Iris pigment epithelial cell (primary cell): ENCODE data around the gene IQSEC3.
A peak's percentile ranks its signal among the peaks of the same experiment; 100 is the strongest.

Experiments
- DNase-seq: peaks from one replicate; pipeline ENCODE4 v3.0.0-alpha.2; 2011; ENCODE audit warnings: low read depth

Gene IQSEC3

GRCh38 chr12:138898-139534, 72.4 kb downstream of the IQSEC3 start:
- peak; percentile 52 for DNase-seq

DNA sequence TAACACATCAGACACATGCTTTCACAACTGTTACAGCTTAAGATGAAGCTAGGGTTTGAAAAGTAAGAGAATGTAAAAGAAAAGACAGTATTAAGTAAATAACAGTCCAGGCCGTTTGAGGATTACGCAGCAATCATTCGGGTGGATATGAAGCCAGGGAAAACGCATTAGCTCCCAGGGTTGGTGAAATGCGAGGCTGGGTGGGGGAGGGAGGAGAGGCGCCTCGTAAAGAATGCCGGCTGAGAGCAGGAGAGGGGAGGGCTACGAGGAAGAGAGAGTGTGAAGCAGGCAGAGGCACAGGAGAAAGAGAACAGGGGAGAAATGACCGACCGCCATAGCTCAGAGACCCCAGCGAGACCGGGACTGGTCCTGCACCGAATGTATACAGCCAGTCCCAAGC, 73.0 kb downstream of the IQSEC3 start:
- peak; percentile 14 for DNase-seq

DNA sequence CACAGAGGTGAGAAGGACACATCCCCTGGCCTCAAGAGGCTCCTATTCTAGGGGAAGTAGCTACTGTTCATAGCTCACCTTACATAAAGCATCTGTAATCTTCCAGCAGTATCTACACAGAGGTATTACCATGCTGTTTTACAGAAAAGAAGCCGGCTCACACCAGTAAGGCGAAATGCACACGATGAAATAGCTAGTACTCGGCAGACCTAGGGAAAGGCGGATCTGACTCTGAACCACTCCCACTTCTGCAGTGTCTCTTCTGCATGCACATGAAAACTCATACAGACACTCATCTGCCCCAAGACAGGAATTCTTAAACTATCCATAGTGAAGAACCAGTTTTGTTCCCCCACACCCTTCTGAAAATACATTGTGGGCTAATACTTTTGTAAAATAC, 73.6 kb downstream of the IQSEC3 start:
- DNase-seq = no peak

DNA sequence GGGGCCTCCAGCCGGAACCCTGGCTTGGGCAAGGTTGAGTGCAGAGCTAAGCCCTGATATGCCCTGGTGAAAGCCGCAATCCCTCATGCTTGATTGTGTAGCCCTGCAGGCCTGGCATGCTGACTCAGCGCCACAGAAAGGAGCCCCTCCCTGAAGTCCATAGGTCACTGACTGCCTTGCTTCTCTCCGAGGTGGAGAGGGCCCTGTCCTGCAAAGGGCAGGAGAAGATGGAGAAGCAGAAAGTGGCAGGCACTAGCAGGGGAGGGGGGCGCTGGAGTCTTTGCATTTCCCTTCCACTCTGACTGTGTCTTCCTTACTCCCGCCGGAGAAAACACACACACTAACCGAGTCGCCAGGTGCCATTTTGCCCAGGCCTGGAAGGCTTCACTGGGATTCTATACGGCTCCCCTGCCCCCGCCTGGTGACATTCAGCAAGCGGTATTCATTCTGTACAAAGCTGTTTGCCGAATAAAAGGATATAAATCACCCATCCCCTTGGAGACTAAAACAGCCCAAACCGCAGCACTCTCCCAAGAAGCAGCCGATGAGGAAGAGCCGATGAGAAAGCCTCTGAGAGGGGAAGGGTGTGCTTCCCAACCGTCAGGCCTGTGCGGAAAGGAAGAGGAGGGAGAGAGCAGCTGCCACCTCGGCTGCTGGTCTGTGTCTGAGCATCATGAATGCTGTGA, 77.5 kb downstream of the IQSEC3 start:
- DNase-seq = peak; percentile 2

GRCh38 chr12:144650-145284, 78.2 kb downstream of the IQSEC3 start:
- DNase-seq = no peak

- no peak for DNase-seq
Observed at GRCh38 chr12:145369-145960, 78.9 kb downstream of the IQSEC3 start.

- DNase-seq = no peak
Observed at GRCh38 chr12:147242-147641, 80.7 kb downstream of the IQSEC3 start.

DNA sequence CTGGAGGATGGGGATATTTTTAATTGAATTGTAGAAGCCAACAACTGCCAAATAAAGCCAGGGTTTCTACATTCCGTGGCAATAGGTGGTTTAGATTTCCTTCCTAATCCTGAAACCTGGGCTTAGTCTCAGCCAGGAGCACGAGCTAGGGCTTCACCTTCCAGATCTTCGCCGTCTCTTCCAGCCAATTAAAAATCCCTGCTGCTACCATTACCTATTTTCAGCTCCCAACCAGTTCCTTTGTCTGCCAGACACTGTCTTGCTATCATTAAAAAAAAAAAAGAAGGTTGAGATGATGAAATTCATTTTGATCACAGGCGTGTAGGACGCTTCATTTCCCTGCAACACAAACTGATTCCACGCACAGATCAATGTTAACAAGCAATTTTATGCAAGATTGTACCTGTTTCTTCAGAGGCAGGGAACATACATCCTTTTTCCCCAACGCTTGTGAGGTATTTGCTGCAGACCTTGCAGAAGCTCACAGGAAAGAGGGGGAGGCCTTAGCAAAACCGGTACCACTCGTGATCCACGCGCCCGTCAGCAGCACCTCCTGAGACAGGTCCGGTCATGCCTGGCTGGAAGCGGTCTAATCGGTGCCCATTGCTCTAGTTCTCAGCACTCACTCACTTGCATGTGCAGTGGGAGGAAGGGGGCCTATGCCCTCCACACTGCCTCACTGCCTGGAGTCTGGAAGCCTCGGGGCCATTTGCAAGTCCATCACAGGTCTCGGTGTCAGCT, 82.3 kb downstream of the IQSEC3 start:
- DNase-seq = no peak

DNA sequence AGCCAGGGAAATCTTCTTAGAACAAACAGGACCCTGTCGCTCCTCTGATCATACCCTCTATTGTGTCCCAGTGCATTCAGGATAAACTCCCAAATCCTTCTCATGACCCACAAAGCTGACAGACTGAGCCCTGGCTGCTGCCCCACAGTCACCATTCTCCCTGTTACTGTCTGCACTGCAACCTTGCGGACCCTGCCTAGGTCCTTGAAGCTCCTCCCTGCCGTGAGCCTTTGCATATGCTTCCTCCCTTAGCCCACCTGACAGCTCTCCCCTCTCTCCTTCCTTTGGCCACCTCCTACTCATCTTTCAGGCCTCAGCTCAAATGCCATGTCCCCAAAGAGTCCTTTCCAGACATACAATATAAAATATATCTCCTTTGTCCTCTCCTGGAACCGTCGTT, 85.0 kb downstream of the IQSEC3 start:
- DNase-seq = no peak

- peak; percentile 58 for DNase-seq
Observed at GRCh38 chr12:152440-152839, 85.9 kb downstream of the IQSEC3 start.

GRCh38 chr12:153080-153746, 86.6 kb downstream of the IQSEC3 start:
- DNase-seq = peak; percentile 59

GRCh38 chr12:154058-154457, 87.5 kb downstream of the IQSEC3 start:
- DNase-seq = no peak

DNA sequence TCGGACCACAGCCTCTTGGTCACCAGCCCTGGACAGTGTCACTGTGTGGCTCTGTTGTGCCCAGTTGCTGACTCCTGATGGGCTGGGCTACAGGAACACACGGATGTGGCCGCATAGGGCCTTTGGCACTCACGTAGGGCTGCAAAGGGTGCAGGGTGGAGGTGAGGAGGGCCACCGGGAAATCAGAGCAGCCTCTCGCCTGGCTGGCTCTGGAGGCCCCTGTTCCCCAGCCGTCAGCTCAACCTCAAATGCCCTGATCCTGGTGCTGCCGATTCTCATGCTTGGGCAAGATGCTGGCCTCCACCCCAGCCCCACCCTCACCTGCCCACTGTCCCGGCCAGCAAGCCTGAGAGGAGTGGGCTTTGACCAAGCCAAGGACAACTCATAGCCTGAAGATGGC, 88.4 kb downstream of the IQSEC3 start:
- DNase-seq = no peak

- DNase-seq = no peak
Observed at GRCh38 chr12:155646-156045, 89.1 kb downstream of the IQSEC3 start.

GRCh38 chr12:156945-157344, 90.4 kb downstream of the IQSEC3 start:
- DNase-seq = no peak

DNA sequence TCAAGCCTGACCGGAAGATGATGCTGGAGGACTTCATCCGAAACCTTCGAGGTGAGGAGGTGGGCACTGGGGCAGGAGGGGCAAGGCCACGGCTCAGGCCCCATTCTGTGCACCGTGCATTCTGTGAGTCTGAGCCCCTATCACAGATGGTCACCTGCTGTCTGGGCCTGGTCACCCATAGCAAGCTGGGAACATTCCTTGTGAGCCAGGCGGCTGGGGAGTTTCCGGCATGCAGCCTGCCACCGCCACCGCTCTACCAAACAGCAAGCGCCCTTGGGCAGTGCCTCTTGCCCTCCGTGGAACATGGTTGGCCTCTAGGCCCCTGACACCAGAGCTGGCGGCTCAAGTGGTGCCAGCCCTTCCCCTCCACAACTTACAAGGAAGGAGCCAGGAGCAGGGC, 91.1 kb downstream of the IQSEC3 start:
- DNase-seq = no peak

DNA sequence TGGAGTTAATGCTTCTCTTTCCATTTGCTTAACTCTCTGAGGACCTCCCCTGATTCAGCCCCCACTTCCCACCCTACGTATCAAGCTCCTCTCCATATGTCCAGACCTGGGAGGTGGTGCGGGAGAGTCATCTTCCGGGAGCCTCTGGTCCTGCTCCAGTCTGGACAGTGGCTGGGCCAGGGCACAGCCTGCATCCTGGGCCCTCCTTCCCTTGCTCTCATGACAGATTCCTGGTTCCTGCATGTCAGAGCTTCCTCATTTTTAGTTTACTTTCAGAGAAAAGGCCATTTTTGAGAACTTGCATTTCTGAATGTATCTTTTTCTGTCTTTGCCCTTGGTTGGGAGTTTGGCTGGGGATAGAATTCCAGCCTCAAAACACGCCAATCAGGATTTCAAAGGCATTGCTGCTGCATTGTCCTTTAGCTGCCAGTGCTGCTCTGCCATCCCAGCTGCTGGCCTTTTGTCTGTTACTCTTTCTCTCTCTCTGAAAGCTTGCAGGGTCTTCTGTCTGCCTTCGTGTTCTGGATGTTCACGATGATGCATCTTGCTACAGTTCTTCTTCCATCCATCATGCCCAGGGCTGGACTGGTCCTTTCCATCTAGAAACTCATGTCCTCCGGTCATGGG, 92.7 kb downstream of the IQSEC3 start:
- DNase-seq = no peak

DNA sequence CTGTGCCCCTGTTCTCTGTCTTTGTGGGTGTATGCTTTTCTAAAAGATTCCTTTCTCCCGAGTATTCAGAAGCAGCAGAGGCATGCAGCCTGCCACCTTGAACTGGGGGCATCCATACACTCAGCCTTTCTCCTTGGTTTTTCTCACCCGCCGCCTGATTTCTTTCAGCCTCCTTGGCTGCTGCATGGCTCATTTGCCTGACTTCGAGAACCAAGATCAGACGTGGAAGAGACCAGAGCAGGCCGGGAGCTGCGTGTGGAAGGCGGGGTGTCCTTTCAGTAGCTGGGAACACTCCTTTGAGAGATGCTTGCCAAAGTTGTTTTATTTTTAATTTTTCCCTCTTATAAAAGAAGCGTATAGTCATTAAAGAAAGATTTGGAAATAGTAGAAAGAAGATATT, 94.3 kb downstream of the IQSEC3 start:
- DNase-seq = no peak

GRCh38 chr12:161823-162222, 95.3 kb downstream of the IQSEC3 start:
- DNase-seq = no peak

GRCh38 chr12:162467-163307, 96.1 kb downstream of the IQSEC3 start:
- no peak for DNase-seq
